GM21529 (cell line): ENCODE data around the gene POLD3.
"Not testable (repeated sequence)": the region's sequence is repeated elsewhere in the genome, so short reads cannot be mapped to it uniquely, and the experiment has no call there.

Experiments used
- ATAC-seq: cut with Tn5 transposase; IDR thresholded peaks from one replicate; pipeline ENCODE4 v1.9.1; 2021; ENCODE audit not compliant: unreplicated experiment

Gene POLD3

GRCh38 chr11:74579577-74580270, 12.7 kb upstream of the POLD3 start:
- ATAC-seq: no peak

DNA sequence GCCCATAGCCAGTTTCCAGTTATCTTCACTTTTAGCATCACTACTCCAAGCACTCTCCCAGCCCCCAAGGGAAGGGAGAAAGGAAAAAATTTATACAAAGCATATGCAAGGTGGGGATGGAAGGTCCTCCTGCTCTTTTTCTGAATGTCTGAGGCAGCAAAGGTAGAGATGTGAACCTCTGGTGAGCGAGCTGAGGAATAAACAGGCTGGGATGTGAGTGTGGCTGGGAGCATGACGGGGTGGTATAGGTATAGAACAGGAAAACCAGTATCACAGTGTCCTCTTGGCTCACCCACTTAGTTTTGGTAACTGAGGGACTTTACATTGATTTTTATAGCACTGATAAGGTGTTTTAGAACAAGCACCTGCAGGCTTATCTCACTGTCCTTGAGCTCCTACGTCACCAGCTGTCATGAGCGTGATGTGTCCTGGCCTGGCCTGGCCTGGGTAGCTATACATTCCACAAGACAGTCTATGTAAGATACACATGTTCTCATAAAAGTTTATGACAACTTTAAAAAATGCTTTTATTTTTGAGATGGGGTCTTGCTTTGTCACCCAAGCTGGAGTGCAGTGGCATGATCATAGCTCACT, 10.3 kb upstream of the POLD3 start:
- ATAC-seq: no peak

- ATAC-seq: no peak
These were observed 9.3 kb upstream of the POLD3 start for GRCh38 chr11:74583024-74583624.

- not testable (repeated sequence) for ATAC-seq
These were observed 1.9 kb upstream of the POLD3 start for GRCh38 chr11:74590492-74590891.

DNA sequence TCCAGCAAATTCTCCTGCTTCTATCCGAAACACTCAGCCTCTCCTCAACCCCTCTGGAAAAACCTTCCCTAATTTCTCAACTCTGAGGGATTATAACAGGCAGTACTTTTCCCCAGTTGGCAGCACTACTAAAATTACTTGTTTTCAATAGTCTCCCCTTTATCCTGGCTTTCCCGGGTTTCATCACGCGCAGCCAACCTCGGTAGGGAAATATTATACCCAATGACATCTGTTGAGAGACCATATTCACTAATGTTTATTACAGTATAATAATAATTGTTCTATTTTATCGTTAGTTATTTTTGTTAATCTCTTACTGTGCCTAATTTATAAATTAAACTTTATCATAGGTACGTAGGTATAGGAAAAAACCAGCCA, 330 bp upstream of the POLD3 start:
- no peak for ATAC-seq

DNA sequence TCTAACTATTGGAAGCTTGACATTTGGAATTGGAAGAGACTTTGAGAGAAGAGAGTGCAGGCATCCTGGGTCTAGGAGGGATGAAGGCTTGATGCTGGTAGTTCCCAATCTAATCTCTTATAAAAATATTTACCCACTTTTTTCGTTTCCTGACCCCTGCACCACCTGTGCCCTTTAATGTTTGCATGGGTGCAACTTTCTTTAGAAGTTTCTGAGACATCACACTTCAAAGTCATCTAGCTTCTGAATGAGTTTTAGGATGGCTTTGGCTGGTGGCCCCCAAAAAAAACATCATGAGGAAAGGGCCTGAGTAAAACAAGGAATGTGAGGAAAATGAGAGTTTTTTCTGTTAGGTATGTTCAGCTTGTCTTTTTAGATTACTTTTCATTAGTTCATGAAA, 1.1 kb downstream of the POLD3 start:
- ATAC-seq: no peak

DNA sequence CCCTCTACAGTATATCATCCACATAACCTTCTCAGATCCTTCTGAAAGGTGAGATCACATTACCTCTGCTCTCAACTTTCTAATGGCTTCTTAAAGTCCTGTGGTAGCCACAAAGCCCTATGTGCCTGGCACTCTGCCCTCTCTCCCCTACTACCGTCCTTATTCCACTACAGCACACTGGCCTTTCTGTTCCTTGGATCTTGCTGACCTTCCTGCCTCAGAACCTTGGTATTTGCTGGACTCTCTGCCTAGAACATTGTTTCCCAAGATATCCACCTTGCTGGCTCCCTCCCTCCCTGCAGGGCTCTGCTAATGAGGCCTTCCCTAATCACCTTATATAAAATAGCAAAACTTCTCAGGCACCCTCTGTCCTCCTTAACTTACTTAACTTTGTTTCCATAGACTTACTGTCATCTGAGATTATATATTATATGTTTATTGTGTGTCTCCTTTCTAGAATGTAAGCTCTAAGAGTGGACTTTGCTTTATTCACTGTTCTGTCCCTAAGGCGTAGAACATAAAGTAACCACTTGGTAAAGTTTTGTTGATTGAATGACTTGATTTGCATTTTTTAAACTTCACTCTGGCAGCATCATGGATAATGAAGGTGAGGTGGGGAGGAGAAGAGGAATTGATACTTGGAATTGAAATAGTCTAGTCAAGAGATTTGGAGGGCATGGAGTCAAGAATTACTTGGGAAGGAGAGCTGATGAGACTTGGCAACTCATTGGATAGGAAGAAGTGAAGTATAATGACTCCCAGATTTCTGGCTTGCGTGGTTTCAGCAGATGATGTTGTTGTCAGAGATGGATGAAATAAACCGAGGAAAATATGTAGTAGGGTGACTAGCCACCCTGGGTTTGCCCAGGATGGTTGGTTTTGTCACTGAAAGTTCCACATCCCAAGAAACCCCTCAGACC, 10.5 kb downstream of the POLD3 start:
- no peak for ATAC-seq

GRCh38 chr11:74603845-74604244, 11.5 kb downstream of the POLD3 start:
- no peak for ATAC-seq

DNA sequence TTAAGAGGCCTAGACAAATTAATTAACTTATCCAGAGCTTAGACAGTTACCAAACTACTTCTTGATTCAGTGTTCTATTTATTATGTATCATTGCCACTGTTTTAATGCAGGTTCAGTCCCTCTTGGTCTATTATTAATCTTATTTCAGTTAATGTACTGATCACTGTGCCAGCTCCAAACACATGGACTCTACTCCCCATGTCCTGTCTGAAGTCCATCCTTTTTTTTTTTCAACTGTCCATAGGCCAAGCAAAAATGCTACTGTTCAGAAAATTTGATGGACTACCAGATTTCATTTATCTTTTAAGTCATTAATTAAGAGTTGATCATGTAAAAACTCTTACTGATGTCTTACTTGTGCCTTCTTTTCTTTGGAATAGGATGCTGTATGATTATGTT, 11.9 kb downstream of the POLD3 start:
- ATAC-seq: no peak

DNA sequence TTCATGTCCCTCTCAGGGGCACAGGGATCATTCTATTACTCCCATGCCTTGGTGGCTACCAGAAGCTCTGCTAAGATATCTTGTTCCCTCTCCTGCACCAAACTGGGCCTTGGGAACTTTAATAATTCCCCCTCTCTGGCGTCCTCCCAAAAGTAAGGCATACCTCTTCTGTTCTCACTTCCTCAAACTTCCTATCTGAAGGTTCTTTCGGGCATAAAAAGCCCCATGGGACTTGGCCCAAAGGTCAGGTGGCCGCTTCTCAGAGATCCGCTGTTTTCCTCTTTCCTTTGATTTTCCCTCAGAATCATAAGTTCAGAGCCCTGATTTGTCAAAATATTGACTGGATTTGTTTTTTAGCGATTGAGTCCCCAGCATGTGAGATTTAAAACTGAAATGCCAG, 13.0 kb downstream of the POLD3 start:
- ATAC-seq: no peak

DNA sequence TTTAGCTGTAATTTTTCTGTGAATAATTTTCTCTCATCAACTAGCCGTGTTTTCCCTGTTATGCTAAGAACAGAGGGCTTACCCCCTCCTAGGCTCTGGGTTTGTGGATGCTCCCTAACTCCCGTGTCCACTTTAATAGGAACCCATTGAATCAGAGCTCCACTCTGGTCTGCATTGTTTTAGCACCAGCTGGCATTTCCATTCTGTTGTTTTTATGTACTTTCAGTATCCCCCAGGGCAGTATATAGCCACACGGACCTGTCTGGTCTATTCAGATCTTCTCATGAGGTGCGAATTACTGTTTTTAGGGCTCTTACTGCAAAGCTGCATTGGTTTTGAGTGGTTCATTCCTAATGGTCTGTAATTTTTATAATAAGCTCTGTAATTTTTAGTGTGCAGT, 16.0 kb downstream of the POLD3 start:
- no peak for ATAC-seq

- no peak for ATAC-seq
These were observed 19.0 kb downstream of the POLD3 start for GRCh38 chr11:74611369-74611861.

GRCh38 chr11:74612877-74613276, 20.5 kb downstream of the POLD3 start:
- ATAC-seq: no peak

- ATAC-seq: no peak
These were observed 22.9 kb downstream of the POLD3 start for GRCh38 chr11:74615311-74615710.

GRCh38 chr11:74615988-74616387, 23.6 kb downstream of the POLD3 start:
- ATAC-seq: no peak

- no peak for ATAC-seq
These were observed 28.1 kb downstream of the POLD3 start for GRCh38 chr11:74620531-74620930.

DNA sequence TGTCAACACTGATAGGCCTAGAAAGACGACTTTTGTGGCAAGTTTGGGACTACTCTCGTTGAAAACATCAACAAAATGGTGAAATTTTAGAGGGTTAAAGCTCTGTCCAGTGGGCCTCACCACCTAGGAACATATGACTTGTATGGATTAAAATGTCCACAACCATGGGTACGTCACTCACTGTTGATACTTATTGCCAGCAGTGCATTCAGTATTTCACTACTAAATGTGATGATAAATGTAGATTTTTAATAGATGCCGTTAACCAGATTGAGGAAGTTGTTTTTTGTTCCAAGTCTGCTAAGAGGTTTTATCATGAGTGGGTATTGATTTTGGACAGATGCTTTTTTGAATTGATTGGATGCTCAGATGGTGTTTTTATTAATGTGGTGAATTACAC, 33.7 kb downstream of the POLD3 start:
- no peak for ATAC-seq

DNA sequence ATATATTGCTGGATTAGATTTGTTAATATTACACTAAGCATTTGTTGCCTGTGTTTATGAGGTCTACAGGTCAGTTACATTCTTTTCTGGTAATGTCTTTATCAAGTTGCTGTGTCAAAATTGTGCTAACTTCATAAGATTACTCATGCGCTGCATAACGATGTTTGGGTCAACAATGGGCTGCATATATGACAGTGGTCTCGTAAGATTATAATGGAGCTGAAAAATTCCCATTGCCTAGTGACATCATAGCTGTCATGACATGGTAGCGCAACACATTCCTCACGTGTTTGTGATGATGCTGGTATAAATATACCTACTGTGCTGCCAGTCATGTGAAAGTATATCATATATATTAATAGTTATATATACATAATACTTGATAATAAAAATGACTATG, 34.2 kb downstream of the POLD3 start:
- ATAC-seq: no peak

DNA sequence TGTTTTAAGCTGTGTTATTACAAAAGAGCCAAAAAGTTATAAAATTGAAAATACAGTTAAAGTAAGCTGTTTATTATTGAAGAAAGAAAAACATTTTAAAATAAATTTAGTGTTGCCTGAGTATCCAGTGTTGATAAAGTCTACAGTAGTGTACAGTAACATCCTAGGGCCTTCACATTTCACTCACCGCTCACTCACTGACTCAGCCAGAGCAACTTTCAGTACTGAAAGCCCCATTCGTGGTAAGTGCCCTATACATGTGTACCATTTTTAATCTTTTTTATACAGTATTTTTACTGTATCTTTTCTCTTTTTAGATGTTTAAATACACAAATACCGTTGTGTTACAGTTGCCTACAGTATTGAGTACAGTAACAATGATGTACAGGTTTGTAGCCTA, 35.0 kb downstream of the POLD3 start:
- no peak for ATAC-seq

GRCh38 chr11:74630043-74630442, 37.7 kb downstream of the POLD3 start:
- no peak for ATAC-seq
